HepG2 (cell line): ENCODE results near the gene PARD3.

Source experiments
- CHD4 ChIP-seq: fragments of 200-600 bp; sonication (generic); IDR thresholded peaks from 2 replicates; pipeline ENCODE4 v1.7.0; 2017; ENCODE audit warnings: mild to moderate bottlenecking, low read length, borderline replicate concordance
- GABPA ChIP-seq, 2 experiments: IDR thresholded peaks; 2 replicates each; pipeline ENCODE4 v1.6.1; 2011 to 2016; ENCODE audit warnings: low read depth in 2 of 2, low read length in 1 of 2, missing biosample characterization in 1 of 2, missing genetic modification characterization in 1 of 2
- GMEB1 ChIP-seq: sonication (generic); formaldehyde crosslinking; IDR thresholded peaks from 2 replicates; pipeline ENCODE4 v1.5.1; 2020; ENCODE audit warnings: missing genetic modification reagents, mild to moderate bottlenecking, borderline replicate concordance
- MAFG ChIP-seq: sonication (generic); formaldehyde crosslinking; IDR thresholded peaks from 2 replicates; pipeline ENCODE4 v1.5.1; 2020; ENCODE audit warnings: mild to moderate bottlenecking, missing genetic modification reagents
- NFRKB ChIP-seq: fragments of 450-650 bp; IDR thresholded peaks from 2 replicates; pipeline ENCODE4 v1.6.1; 2017
- PAX8 ChIP-seq: sonication (generic); formaldehyde crosslinking; IDR thresholded peaks from 2 replicates; pipeline ENCODE4 v1.8.0; 2022; ENCODE audit warnings: mild to moderate bottlenecking, missing genetic modification reagents, borderline replicate concordance
- TCF7L2 ChIP-seq: IDR thresholded peaks from 2 replicates; pipeline ENCODE4 v1.6.1; 2011; ENCODE audit warnings: mild to moderate bottlenecking, low read depth, low read length, moderate library complexity
- ZBTB21 ChIP-seq: sonication (generic); formaldehyde crosslinking; IDR thresholded peaks from 2 replicates; pipeline ENCODE4 v1.4.0; 2020; ENCODE audit warnings: missing genetic modification reagents
- ZFP36 ChIP-seq: fragments of 150-350 bp; IDR thresholded peaks from 2 replicates; pipeline ENCODE4 v1.6.1; 2018; ENCODE audit warnings: borderline replicate concordance, low read length, low read depth; ENCODE audit not compliant: partially characterized antibody
- ZNF253 ChIP-seq: sonication (generic); formaldehyde crosslinking; IDR thresholded peaks from 2 replicates; pipeline ENCODE4 v1.8.0; 2022; ENCODE audit warnings: mild to moderate bottlenecking, missing genetic modification reagents, borderline replicate concordance
- ZNF570 ChIP-seq: sonication (generic); formaldehyde crosslinking; IDR thresholded peaks from 2 replicates; pipeline ENCODE4 v1.4.0; 2020; ENCODE audit warnings: mild to moderate bottlenecking, missing genetic modification reagents, borderline replicate concordance
- ZNF891 ChIP-seq: sonication (generic); formaldehyde crosslinking; IDR thresholded peaks from 2 replicates; pipeline ENCODE4 v1.5.0; 2020; ENCODE audit warnings: mild to moderate bottlenecking, missing genetic modification reagents
- ZZZ3 ChIP-seq: sonication (generic); formaldehyde crosslinking; IDR thresholded peaks from 2 replicates; pipeline ENCODE4 v1.4.0; 2020; ENCODE audit warnings: missing genetic modification reagents, mild to moderate bottlenecking, borderline replicate concordance
- TF ChIP-seq, protein P1 (sequence below): sonication (generic); formaldehyde crosslinking; IDR thresholded peaks from 2 replicates; pipeline ENCODE4 v1.4.0; 2020; ENCODE audit warnings: missing genetic modification reagents

- TF ChIP-seq PAX8 (CRISPR knock-in tag) (no peak), ZZZ3 (no peak), ZBTB21 (CRISPR knock-in tag) (no peak), ZNF891 (CRISPR knock-in tag) (no peak), ZFP36 (no peak), NFRKB (no peak), GMEB1 (no peak), TCF7L2 (no peak), GABPA (IDR thresholded peaks at IDR 0.05; ENCODE audit: low read depth, low read length) (no peak), GABPA (CRISPR knock-in tag; IDR thresholded peaks at IDR 0.05; ENCODE audit: low read depth) (no peak), ZNF253 (no peak), ZNF570 (CRISPR knock-in tag) (no peak), CHD4 (no peak), MAFG (CRISPR knock-in tag) (no peak)
- TF ChIP-seq, protein P1, sequence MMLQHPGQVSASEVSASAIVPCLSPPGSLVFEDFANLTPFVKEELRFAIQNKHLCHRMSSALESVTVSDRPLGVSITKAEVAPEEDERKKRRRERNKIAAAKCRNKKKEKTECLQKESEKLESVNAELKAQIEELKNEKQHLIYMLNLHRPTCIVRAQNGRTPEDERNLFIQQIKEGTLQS (CRISPR knock-in tag) = no peak
These were observed 279.2 kb downstream of the PARD3 start for GRCh38 chr10:34535872-34536271.
